HepG2 (cell line): Measurements from ENCODE around the gene OR1F1. TPM values are rescaled to one million over a fixed set of nuclear protein-coding genes. Genes with fewer than 3 reads are reported as not detected.

Experiments
- AHR ChIP-seq: IDR thresholded peaks from 2 replicates; pipeline ENCODE4 v1.6.1; 2018; ENCODE audit warnings: missing genetic modification reagents, missing compliant biosample characterization
- BHLHE40 ChIP-seq: IDR thresholded peaks from 2 replicates; pipeline ENCODE4 v1.6.1; 2011; ENCODE audit warnings: low read length, improper control_type of control experiment
- GABPB1 ChIP-seq: IDR thresholded peaks from 2 replicates; pipeline ENCODE4 v1.6.1; 2016; ENCODE audit warnings: mild to moderate bottlenecking, missing genetic modification reagents, moderate library complexity, missing compliant biosample characterization
- HNF4G ChIP-seq, 2 experiments: sonication (generic) in 1 of 2; formaldehyde crosslinking in 1 of 2; IDR thresholded peaks; 2 replicates each; pipeline versions ENCODE4 v1.4.0 to v1.6.1; 2011 to 2020; ENCODE audit warnings: borderline replicate concordance in 2 of 2, low read depth in 2 of 2, mild to moderate bottlenecking in 2 of 2, low read length in 1 of 2, missing genetic modification reagents in 1 of 2, moderate library complexity in 1 of 2
- JDP2 ChIP-seq: sonication (generic); formaldehyde crosslinking; IDR thresholded peaks from 2 replicates; pipeline ENCODE4 v1.8.1; 2022; ENCODE audit warnings: missing genetic modification reagents, borderline replicate concordance
- MED13 ChIP-seq: sonication (generic); formaldehyde crosslinking; IDR thresholded peaks from 2 replicates; pipeline ENCODE4 v1.5.0; 2020; ENCODE audit warnings: missing genetic modification reagents
- RNF2 ChIP-seq: fragments of 450-650 bp; conservative IDR thresholded peaks from 2 replicates; pipeline ENCODE4 v1.6.1; 2016; ENCODE audit warnings: low read depth
- SSRP1 ChIP-seq: IDR thresholded peaks from 2 replicates; pipeline ENCODE4 v1.6.1; 2016; ENCODE audit warnings: control low read depth
- TARDBP ChIP-seq: sonication (generic); formaldehyde crosslinking; IDR thresholded peaks from 2 replicates; pipeline ENCODE4 v1.8.0; 2022; ENCODE audit warnings: mild to moderate bottlenecking, missing genetic modification reagents
- ZBTB37 ChIP-seq: sonication (generic); formaldehyde crosslinking; IDR thresholded peaks from 2 replicates; pipeline ENCODE4 v1.4.0; 2020; ENCODE audit warnings: mild to moderate bottlenecking, missing genetic modification reagents
- ZFP36L1 ChIP-seq: sonication (generic); formaldehyde crosslinking; IDR thresholded peaks from 2 replicates; pipeline ENCODE4 v1.8.0; 2022; ENCODE audit warnings: mild to moderate bottlenecking, missing genetic modification reagents, moderate library complexity
- ZNF12 ChIP-seq: sonication (generic); formaldehyde crosslinking; IDR thresholded peaks from 2 replicates; pipeline ENCODE4 v1.5.0; 2020; ENCODE audit warnings: missing genetic modification reagents
- ZNF550 ChIP-seq: sonication (generic); formaldehyde crosslinking; IDR thresholded peaks from 2 replicates; pipeline ENCODE4 v1.4.0; 2020; ENCODE audit warnings: mild to moderate bottlenecking, missing genetic modification reagents, borderline replicate concordance
- ZNF850 ChIP-seq: sonication (generic); formaldehyde crosslinking; conservative IDR thresholded peaks from 2 replicates; pipeline ENCODE4 v1.9.0; 2021; ENCODE audit warnings: mild to moderate bottlenecking, missing genetic modification reagents
- ZSCAN30 ChIP-seq: sonication (generic); formaldehyde crosslinking; IDR thresholded peaks from 2 replicates; pipeline ENCODE4 v1.5.0; 2020; ENCODE audit warnings: mild to moderate bottlenecking, missing genetic modification reagents
- polyA plus RNA-seq, 8 experiments: library from polyadenylated mRNA; depleted of rRNA in 3 of 8; stranded (reverse) in 7 of 8; unstranded in 1 of 8; fragments of >200 nt; fragmentation: Illumina TruSeq in 4 of 8; extraction: Trizol in 4 of 8; gene quantifications; 2 replicates each; pipeline versions ENCODE4 v1.2.1 to v1.2.3, GENCODE V29; 2011 to 2016; ENCODE audit warnings: low read depth in 4 of 8, missing spikeins in 1 of 8, mixed read lengths in 1 of 8; ENCODE audit not compliant: insufficient read depth in 1 of 8
- total RNA-seq, 5 experiments: library from RNA; depleted of rRNA; stranded (reverse); fragments of >200 nt; fragmentation: Illumina TruSeq; extraction: Trizol; gene quantifications; 2 replicates each; pipeline ENCODE4 v1.2.3, GENCODE V29; 2016; ENCODE audit warnings: low read depth in 1 of 5
- TF ChIP-seq, protein P1 (sequence below): IDR thresholded peaks from 2 replicates; pipeline ENCODE4 v1.6.1; 2016; ENCODE audit warnings: missing compliant biosample characterization, missing genetic modification reagents, borderline replicate concordance
- TF ChIP-seq, protein P2 (sequence below): sonication (generic); formaldehyde crosslinking; IDR thresholded peaks from 2 replicates; pipeline ENCODE4 v1.5.1; 2020; ENCODE audit warnings: missing genetic modification reagents, mild to moderate bottlenecking, borderline replicate concordance
- TF ChIP-seq, protein P3 (sequence below): sonication (generic); formaldehyde crosslinking; IDR thresholded peaks from 2 replicates; pipeline ENCODE4 v1.9.0; 2021; ENCODE audit warnings: missing genetic modification reagents, borderline replicate concordance
- TF ChIP-seq, protein P4 (sequence below): sonication (generic); formaldehyde crosslinking; IDR thresholded peaks from 2 replicates; pipeline ENCODE4 v1.4.0; 2020; ENCODE audit warnings: mild to moderate bottlenecking, missing genetic modification reagents

The OR1F1 gene
- total and polyA plus RNA-seq, 2 of the 13 experiments (the other 11 are each of a cell fraction or from before 2014, with no cell fraction given), result 0.90 TPM; not detected in 1

- TF ChIP-seq, protein P1, sequence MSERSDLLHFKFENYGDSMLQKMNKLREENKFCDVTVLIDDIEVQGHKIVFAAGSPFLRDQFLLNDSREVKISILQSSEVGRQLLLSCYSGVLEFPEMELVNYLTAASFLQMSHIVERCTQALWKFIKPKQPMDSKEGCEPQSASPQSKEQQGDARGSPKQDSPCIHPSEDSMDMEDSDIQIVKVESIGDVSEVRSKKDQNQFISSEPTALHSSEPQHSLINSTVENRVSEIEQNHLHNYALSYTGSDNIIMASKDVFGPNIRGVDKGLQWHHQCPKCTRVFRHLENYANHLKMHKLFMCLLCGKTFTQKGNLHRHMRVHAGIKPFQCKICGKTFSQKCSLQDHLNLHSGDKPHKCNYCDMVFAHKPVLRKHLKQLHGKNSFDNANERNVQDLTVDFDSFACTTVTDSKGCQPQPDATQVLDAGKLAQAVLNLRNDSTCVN (CRISPR knock-in tag), result no peak
- TF ChIP-seq ZFP36L1 (CRISPR knock-in tag) (no peak), ZNF550 (CRISPR knock-in tag) (no peak), GABPB1 (CRISPR knock-in tag) (peak; percentile 97), SSRP1 (CRISPR knock-in tag) (no peak), HNF4G (IDR thresholded peaks at IDR 0.05; ENCODE audit: borderline replicate concordance, low read depth, low read length) (no peak), HNF4G (CRISPR knock-in tag; IDR thresholded peaks at IDR 0.05; ENCODE audit: borderline replicate concordance, low read depth) (0 out of 2 replicates have a peak, but pooled peaks have one; percentile 49), ZNF12 (CRISPR knock-in tag) (no peak), JDP2 (CRISPR knock-in tag) (no peak), TARDBP (peak; percentile 64), ZBTB37 (no peak), MED13 (no peak), ZSCAN30 (CRISPR knock-in tag) (no peak), ZNF850 (CRISPR knock-in tag) (peak; percentile 69; the same call in 1 of the 2 replicates), AHR (CRISPR knock-in tag) (no peak), BHLHE40 (no peak), RNF2 (no peak)
- TF ChIP-seq, protein P2, sequence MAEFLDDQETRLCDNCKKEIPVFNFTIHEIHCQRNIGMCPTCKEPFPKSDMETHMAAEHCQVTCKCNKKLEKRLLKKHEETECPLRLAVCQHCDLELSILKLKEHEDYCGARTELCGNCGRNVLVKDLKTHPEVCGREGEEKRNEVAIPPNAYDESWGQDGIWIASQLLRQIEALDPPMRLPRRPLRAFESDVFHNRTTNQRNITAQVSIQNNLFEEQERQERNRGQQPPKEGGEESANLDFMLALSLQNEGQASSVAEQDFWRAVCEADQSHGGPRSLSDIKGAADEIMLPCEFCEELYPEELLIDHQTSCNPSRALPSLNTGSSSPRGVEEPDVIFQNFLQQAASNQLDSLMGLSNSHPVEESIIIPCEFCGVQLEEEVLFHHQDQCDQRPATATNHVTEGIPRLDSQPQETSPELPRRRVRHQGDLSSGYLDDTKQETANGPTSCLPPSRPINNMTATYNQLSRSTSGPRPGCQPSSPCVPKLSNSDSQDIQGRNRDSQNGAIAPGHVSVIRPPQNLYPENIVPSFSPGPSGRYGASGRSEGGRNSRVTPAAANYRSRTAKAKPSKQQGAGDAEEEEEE (CRISPR knock-in tag), result no peak
- TF ChIP-seq, protein P3, sequence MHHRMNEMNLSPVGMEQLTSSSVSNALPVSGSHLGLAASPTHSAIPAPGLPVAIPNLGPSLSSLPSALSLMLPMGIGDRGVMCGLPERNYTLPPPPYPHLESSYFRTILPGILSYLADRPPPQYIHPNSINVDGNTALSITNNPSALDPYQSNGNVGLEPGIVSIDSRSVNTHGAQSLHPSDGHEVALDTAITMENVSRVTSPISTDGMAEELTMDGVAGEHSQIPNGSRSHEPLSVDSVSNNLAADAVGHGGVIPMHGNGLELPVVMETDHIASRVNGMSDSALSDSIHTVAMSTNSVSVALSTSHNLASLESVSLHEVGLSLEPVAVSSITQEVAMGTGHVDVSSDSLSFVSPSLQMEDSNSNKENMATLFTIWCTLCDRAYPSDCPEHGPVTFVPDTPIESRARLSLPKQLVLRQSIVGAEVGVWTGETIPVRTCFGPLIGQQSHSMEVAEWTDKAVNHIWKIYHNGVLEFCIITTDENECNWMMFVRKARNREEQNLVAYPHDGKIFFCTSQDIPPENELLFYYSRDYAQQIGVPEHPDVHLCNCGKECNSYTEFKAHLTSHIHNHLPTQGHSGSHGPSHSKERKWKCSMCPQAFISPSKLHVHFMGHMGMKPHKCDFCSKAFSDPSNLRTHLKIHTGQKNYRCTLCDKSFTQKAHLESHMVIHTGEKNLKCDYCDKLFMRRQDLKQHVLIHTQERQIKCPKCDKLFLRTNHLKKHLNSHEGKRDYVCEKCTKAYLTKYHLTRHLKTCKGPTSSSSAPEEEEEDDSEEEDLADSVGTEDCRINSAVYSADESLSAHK, result no peak
- TF ChIP-seq, protein P4, sequence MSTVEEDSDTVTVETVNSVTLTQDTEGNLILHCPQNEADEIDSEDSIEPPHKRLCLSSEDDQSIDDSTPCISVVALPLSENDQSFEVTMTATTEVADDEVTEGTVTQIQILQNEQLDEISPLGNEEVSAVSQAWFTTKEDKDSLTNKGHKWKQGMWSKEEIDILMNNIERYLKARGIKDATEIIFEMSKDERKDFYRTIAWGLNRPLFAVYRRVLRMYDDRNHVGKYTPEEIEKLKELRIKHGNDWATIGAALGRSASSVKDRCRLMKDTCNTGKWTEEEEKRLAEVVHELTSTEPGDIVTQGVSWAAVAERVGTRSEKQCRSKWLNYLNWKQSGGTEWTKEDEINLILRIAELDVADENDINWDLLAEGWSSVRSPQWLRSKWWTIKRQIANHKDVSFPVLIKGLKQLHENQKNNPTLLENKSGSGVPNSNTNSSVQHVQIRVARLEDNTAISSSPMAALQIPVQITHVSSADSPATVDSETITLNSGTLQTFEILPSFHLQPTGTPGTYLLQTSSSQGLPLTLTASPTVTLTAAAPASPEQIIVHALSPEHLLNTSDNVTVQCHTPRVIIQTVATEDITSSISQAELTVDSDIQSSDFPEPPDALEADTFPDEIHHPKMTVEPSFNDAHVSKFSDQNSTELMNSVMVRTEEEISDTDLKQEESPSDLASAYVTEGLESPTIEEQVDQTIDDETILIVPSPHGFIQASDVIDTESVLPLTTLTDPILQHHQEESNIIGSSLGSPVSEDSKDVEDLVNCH (CRISPR knock-in tag), result no peak
Measured at GRCh38 chr16:3234857-3235561, 47.0 kb downstream of the OR1F1 start, which contains the start of gene ZNF200 (continued).
